Stimulated activated CD8-positive, alpha-beta memory T cell treated with anti-CD3 and anti-CD28 coated beads, Interleukin-15, amount 100 ng/mL, for 24 hours (primary cell): ENCODE data around the gene CACNA1S.

ENCODE experiments used
- DNase-seq: peaks from one replicate; pipeline ENCODE4 v3.0.0-alpha.2; 2020; ENCODE audit warnings: low read depth

CACNA1S gene

GRCh38 chr1:201093561-201093960 lies 18.7 kb downstream of the CACNA1S start:
- DNase-seq: no peak

GRCh38 chr1:201092738-201093137 lies 19.5 kb downstream of the CACNA1S start:
- no peak for DNase-seq

GRCh38 chr1:201091256-201091655 lies 21.0 kb downstream of the CACNA1S start:
- DNase-seq: no peak

GRCh38 chr1:201090541-201090940 lies 21.7 kb downstream of the CACNA1S start:
- DNase-seq: no peak

- DNase-seq: no peak
Measured at GRCh38 chr1:201089596-201089995, 22.6 kb downstream of the CACNA1S start.

- DNase-seq: no peak
Measured at GRCh38 chr1:201088901-201089525, 23.2 kb downstream of the CACNA1S start.

GRCh38 chr1:201088395-201088794 lies 23.8 kb downstream of the CACNA1S start:
- no peak for DNase-seq

GRCh38 chr1:201085902-201086735 lies 26.1 kb downstream of the CACNA1S start:
- no peak for DNase-seq

GRCh38 chr1:201084295-201084694 lies 27.9 kb downstream of the CACNA1S start:
- no peak for DNase-seq

GRCh38 chr1:201083741-201084140 lies 28.5 kb downstream of the CACNA1S start:
- no peak for DNase-seq

- no peak for DNase-seq
Measured at GRCh38 chr1:201080135-201080534, 32.1 kb downstream of the CACNA1S start.

GRCh38 chr1:201077736-201078135 lies 34.5 kb downstream of the CACNA1S start:
- no peak for DNase-seq

GRCh38 chr1:201077116-201077515 lies 35.1 kb downstream of the CACNA1S start:
- no peak for DNase-seq

GRCh38 chr1:201076092-201076491 lies 36.1 kb downstream of the CACNA1S start:
- no peak for DNase-seq

GRCh38 chr1:201074018-201074417 lies 38.2 kb downstream of the CACNA1S start:
- DNase-seq: no peak

- DNase-seq: no peak
Measured at GRCh38 chr1:201072922-201073321, 39.3 kb downstream of the CACNA1S start.

GRCh38 chr1:201072149-201072548 lies 40.1 kb downstream of the CACNA1S start:
- DNase-seq: no peak

GRCh38 chr1:201069636-201070035 lies 42.6 kb downstream of the CACNA1S start:
- DNase-seq: no peak

- DNase-seq: no peak
Measured at GRCh38 chr1:201068976-201069375, 43.2 kb downstream of the CACNA1S start.

- DNase-seq: no peak
Measured at GRCh38 chr1:201066986-201067385, 45.2 kb downstream of the CACNA1S start.

- DNase-seq: no peak
Measured at GRCh38 chr1:201065686-201066085, 46.5 kb downstream of the CACNA1S start.

- DNase-seq: no peak
Measured at GRCh38 chr1:201064806-201065205, 47.4 kb downstream of the CACNA1S start.

GRCh38 chr1:201063145-201063544 lies 49.1 kb downstream of the CACNA1S start:
- DNase-seq: no peak
